ENCODE measurements around the gene DAND5. TPM values are rescaled to one million over a fixed set of nuclear protein-coding genes. Genes with fewer than 3 reads are reported as not detected.

The DAND5 gene
- total RNA-seq, 1 donor from 2014 or later: 0.16 TPM

GRCh38 chr19:12983091-12983490 lies 13.7 kb downstream of the DAND5 start:
- H3K9me3 Mint-ChIP-seq: no peaks in the 10 kb centered on the region
- H3K36me3 Mint-ChIP-seq (ENCODE audit: low read depth): no peaks in the 10 kb centered on the region
- no peak overlapping the region for H3K4me3 Mint-ChIP-seq (ENCODE audit: low read depth)
- H3K27ac Mint-ChIP-seq: no peak overlapping the region
- no peak for DNase-seq (ENCODE audit: low spot score)
- H3K27me3 Mint-ChIP-seq (ENCODE audit: low read depth): peaks cover 5% of the 10 kb centered on the region
- intact Hi-C loops (cut with micrococcal nuclease): loop anchor here (1.0 kb wide), 1 partner anchor 78 kb away; no protein-coding TSS in a partner anchor
- H3K4me1 Mint-ChIP-seq (ENCODE audit: low read depth): no peaks in the 10 kb centered on the region

GRCh38 chr19:12983542-12984142 lies 14.3 kb downstream of the DAND5 start:
- H3K4me3 Mint-ChIP-seq (ENCODE audit: low read depth): no peak overlapping the region
- H3K4me1 Mint-ChIP-seq (ENCODE audit: low read depth): no peaks in the 10 kb centered on the region
- intact Hi-C loops (cut with micrococcal nuclease): loop anchor here (1.0 kb wide), 1 partner anchor 78 kb away; no protein-coding TSS in a partner anchor
- H3K27me3 Mint-ChIP-seq (ENCODE audit: low read depth): peaks cover 5% of the 10 kb centered on the region
- H3K36me3 Mint-ChIP-seq (ENCODE audit: low read depth): no peaks in the 10 kb centered on the region
- no peak overlapping the region for H3K27ac Mint-ChIP-seq
- no peaks in the 10 kb centered on the region for H3K9me3 Mint-ChIP-seq
- peak; percentile 77 for DNase-seq (ENCODE audit: low spot score)

GRCh38 chr19:12984143-12984627 lies 14.8 kb downstream of the DAND5 start:
- Mint-ChIP-seq H3K27ac (no peak overlapping the region), H3K4me1 (ENCODE audit: low read depth) (no peaks in the 10 kb centered on the region), H3K4me3 (ENCODE audit: low read depth) (no peak overlapping the region), H3K36me3 (ENCODE audit: low read depth) (no peaks in the 10 kb centered on the region), H3K9me3 (no peaks in the 10 kb centered on the region), H3K27me3 (ENCODE audit: low read depth) (peaks cover 5% of the 10 kb centered on the region)
- no peak for DNase-seq (ENCODE audit: low spot score)
- intact Hi-C loops (cut with micrococcal nuclease): no loop called here

DNA sequence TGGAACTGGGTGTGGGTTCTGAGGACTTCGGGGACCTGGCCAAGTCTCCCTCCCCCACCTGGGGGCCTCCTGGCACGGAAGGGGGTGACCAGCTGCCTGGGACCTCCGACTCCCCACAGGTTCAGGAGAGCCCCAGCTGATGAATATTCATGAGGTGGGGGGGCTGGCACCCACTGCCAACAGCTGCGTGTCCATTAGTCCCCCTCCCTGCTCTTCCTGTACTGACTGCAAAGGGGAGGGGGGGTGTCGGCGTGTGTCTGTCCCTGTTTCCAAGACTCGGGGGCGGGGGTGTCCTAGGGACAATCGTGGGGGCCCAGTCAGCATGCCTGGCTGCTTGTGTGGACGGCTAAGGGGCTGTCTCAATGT lies 15.3 kb downstream of the DAND5 start:
- intact Hi-C loops (cut with micrococcal nuclease): no loop called here
- H3K9me3 Mint-ChIP-seq: no peaks in the 10 kb centered on the region
- no peak for DNase-seq (ENCODE audit: low spot score)

GRCh38 chr19:12985049-12985776 lies 15.8 kb downstream of the DAND5 start:
- Mint-ChIP-seq H3K9me3 (no peaks in the 10 kb centered on the region), H3K4me3 (ENCODE audit: low read depth) (no peak overlapping the region), H3K27me3 (ENCODE audit: low read depth) (peaks cover 5% of the 10 kb centered on the region), H3K36me3 (ENCODE audit: low read depth) (no peaks in the 10 kb centered on the region), H3K27ac (no peak overlapping the region), H3K4me1 (ENCODE audit: low read depth) (no peaks in the 10 kb centered on the region)
- no peak for DNase-seq (ENCODE audit: low spot score)
- intact Hi-C loops (cut with micrococcal nuclease): no loop called here

More for the DNA sequence above, 15.3 kb downstream of the DAND5 start:
- H3K27me3 Mint-ChIP-seq (ENCODE audit: low read depth): peaks cover 5% of the 10 kb centered on the region
- H3K4me3 Mint-ChIP-seq (ENCODE audit: low read depth): no peak overlapping the region
- no peaks in the 10 kb centered on the region for H3K4me1 Mint-ChIP-seq (ENCODE audit: low read depth)
- no peak overlapping the region for H3K27ac Mint-ChIP-seq
- H3K36me3 Mint-ChIP-seq (ENCODE audit: low read depth): no peaks in the 10 kb centered on the region

DNA sequence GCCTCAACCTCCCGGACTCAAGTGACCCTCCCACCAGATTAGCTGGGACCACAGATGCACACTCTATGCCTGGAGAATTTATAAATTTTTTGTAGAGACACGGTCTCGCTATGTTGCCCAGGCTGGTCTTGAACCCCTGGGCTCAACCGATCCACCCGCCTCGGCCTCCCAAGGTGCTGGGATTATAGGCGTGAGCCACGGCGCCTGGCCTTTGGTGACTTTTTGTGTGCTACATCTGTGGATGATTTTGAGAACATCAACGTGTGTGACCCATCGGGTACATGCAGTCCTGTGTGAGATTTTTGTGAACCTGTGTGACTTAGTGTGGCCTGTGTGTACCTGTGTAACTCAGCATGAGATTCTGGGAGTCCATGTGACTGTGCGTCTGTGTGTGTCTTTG lies 17.4 kb downstream of the DAND5 start:
- Mint-ChIP-seq H3K36me3 (ENCODE audit: low read depth) (no peaks in the 10 kb centered on the region), H3K4me3 (ENCODE audit: low read depth) (no peak overlapping the region), H3K4me1 (ENCODE audit: low read depth) (no peaks in the 10 kb centered on the region), H3K27ac (no peak overlapping the region), H3K9me3 (no peaks in the 10 kb centered on the region), H3K27me3 (ENCODE audit: low read depth) (peaks cover 5% of the 10 kb centered on the region)
- intact Hi-C loops (cut with micrococcal nuclease): no loop called here
- DNase-seq (ENCODE audit: low spot score): no peak

DNA sequence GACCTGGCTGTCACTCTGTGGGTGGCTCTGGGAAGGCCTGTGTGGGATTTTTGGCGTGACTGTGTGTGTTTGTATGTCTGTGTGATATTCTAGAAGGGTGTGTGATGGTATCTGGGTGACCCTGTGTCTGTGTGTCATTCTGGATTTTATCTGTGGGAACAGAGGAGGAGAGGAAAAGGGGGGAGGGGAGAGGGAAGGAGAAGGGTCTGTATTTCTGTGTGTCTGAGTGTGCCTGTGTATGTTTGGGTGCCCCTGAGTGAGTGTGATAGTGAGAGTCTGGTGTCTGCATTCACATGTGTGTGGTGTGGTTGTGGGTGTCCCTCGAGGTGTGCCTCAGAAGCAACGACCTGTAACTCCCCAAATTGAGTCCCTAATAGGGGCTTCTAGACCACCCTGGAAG lies 17.8 kb downstream of the DAND5 start:
- H3K36me3 Mint-ChIP-seq (ENCODE audit: low read depth): no peaks in the 10 kb centered on the region
- DNase-seq (ENCODE audit: low spot score): no peak
- H3K9me3 Mint-ChIP-seq: no peaks in the 10 kb centered on the region
- no peak overlapping the region for H3K27ac Mint-ChIP-seq
- peaks cover 5% of the 10 kb centered on the region for H3K27me3 Mint-ChIP-seq (ENCODE audit: low read depth)
- intact Hi-C loops (cut with micrococcal nuclease): no loop called here
- H3K4me1 Mint-ChIP-seq (ENCODE audit: low read depth): no peaks in the 10 kb centered on the region
- H3K4me3 Mint-ChIP-seq (ENCODE audit: low read depth): no peak overlapping the region

GRCh38 chr19:12987781-12988180 lies 18.4 kb downstream of the DAND5 start:
- H3K4me1 Mint-ChIP-seq (ENCODE audit: low read depth): no peaks in the 10 kb centered on the region
- intact Hi-C loops (cut with micrococcal nuclease): no loop called here
- H3K27ac Mint-ChIP-seq: no peak overlapping the region

GRCh38 chr19:12990431-12990830 lies 21.1 kb downstream of the DAND5 start:
- DNase-seq (ENCODE audit: low spot score): no peak
- intact Hi-C loops (cut with micrococcal nuclease): no loop called here
- peaks cover 21% of the 10 kb centered on the region for H3K27me3 Mint-ChIP-seq (ENCODE audit: low read depth)
- H3K27ac Mint-ChIP-seq: no peak overlapping the region
- H3K36me3 Mint-ChIP-seq (ENCODE audit: low read depth): no peaks in the 10 kb centered on the region
- H3K4me3 Mint-ChIP-seq (ENCODE audit: low read depth): no peak overlapping the region
- H3K4me1 Mint-ChIP-seq (ENCODE audit: low read depth): peaks cover 5% of the 10 kb centered on the region
- H3K9me3 Mint-ChIP-seq: no peaks in the 10 kb centered on the region

More at GRCh38 chr19:12987781-12988180, 18.4 kb downstream of the DAND5 start:
- no peak for DNase-seq (ENCODE audit: low spot score)
- H3K9me3 Mint-ChIP-seq: no peaks in the 10 kb centered on the region
- H3K27me3 Mint-ChIP-seq (ENCODE audit: low read depth): peaks cover 5% of the 10 kb centered on the region
- no peaks in the 10 kb centered on the region for H3K36me3 Mint-ChIP-seq (ENCODE audit: low read depth)
- no peak overlapping the region for H3K4me3 Mint-ChIP-seq (ENCODE audit: low read depth)

DNA sequence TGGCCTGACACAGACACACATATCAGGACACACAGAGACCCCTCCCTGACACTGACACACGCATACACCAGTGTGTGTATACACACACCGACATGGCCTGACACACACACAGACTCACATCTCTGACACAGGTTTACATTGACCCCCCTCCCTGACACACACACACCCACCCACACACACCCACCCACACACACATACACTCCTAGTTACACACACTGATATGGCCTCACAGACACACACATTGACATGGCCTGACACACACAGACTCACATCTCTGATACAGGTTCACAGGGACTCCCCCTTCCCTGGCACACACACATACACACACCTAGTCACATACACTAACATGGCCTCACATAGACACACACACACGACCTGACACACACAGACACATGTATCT lies 21.5 kb downstream of the DAND5 start:
- no peaks in the 10 kb centered on the region for H3K36me3 Mint-ChIP-seq (ENCODE audit: low read depth)
- H3K27me3 Mint-ChIP-seq (ENCODE audit: low read depth): peaks cover 20% of the 10 kb centered on the region
- no peaks in the 10 kb centered on the region for H3K9me3 Mint-ChIP-seq
- intact Hi-C loops (cut with micrococcal nuclease): no loop called here
- DNase-seq (ENCODE audit: low spot score): no peak
- H3K27ac Mint-ChIP-seq: no peak overlapping the region
- peaks cover 5% of the 10 kb centered on the region for H3K4me1 Mint-ChIP-seq (ENCODE audit: low read depth)
- H3K4me3 Mint-ChIP-seq (ENCODE audit: low read depth): no peak overlapping the region

DNA sequence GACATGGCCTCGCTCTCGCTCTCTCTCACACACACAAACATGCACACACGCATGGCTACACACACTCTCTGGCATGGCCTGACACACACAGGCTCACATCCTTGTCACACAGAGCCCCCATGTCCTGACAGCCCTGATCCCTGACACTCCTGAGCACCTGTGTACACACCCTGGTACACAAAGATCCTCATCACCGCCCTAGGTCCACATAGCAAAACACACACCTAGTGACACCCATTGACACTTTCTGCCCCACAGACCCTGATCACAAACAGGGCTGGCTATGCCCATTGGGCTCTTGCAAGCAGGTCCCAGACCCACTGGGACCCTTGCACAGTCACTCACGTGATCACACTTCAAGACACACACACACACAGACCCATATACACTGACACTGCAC lies 21.9 kb downstream of the DAND5 start:
- no peak overlapping the region for H3K4me3 Mint-ChIP-seq (ENCODE audit: low read depth)
- intact Hi-C loops (cut with micrococcal nuclease): no loop called here

DNA sequence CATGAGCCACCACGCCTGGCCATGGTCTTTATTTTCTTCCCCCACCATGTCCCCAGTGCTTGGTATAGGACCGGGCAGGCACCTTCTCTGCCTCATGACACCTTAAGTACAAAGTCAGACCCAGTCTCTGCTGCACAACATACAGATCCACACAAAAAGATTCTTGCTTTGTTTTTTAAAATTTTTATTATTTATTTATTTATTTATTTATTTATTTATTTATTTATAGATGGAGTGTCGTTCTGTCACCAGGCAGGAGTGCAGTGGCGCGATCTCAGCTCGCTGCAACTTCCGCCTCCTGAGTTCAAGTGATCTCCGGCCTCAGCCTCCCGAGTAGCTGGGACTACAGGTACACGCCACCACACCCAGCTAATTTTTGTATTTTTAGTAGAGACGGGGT lies 23.4 kb downstream of the DAND5 start:
- Mint-ChIP-seq H3K4me1 (ENCODE audit: low read depth) (peaks cover 5% of the 10 kb centered on the region), H3K4me3 (ENCODE audit: low read depth) (no peak overlapping the region), H3K27ac (no peak overlapping the region), H3K27me3 (ENCODE audit: low read depth) (peaks cover 29% of the 10 kb centered on the region), H3K9me3 (no peaks in the 10 kb centered on the region), H3K36me3 (ENCODE audit: low read depth) (no peaks in the 10 kb centered on the region)
- intact Hi-C loops (cut with micrococcal nuclease): no loop called here
- DNase-seq (ENCODE audit: low spot score): no peak

More for the DNA sequence above, 21.9 kb downstream of the DAND5 start:
- Mint-ChIP-seq H3K27ac (no peak overlapping the region), H3K27me3 (ENCODE audit: low read depth) (peaks cover 23% of the 10 kb centered on the region), H3K9me3 (no peaks in the 10 kb centered on the region), H3K4me1 (ENCODE audit: low read depth) (peaks cover 5% of the 10 kb centered on the region), H3K36me3 (ENCODE audit: low read depth) (no peaks in the 10 kb centered on the region)
- DNase-seq (ENCODE audit: low spot score): no peak

DNA sequence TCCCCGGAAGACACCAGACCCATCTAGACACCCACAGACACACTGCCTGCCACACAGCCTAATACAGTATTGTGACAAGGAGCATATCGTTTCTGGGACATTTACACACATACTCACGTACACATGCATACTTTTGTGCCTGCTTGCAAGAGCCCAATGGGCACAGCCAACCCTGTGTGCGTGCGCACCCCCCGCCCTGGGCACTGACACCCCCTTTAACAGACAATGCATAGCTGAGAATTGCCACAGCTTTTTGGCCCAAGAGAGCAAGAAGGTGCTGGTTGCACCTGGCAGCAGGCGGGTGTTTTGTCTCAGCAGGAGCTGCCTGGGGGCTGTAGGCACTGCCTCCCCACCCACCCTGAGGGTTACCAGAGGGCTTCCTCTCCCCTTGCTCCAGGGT lies 24.2 kb downstream of the DAND5 start:
- no peak overlapping the region for H3K4me3 Mint-ChIP-seq (ENCODE audit: low read depth)
- no peaks in the 10 kb centered on the region for H3K9me3 Mint-ChIP-seq
- peaks cover 5% of the 10 kb centered on the region for H3K4me1 Mint-ChIP-seq (ENCODE audit: low read depth)
- no peak for DNase-seq (ENCODE audit: low spot score)
- H3K27ac Mint-ChIP-seq: no peak overlapping the region
- intact Hi-C loops (cut with micrococcal nuclease): no loop called here
- H3K36me3 Mint-ChIP-seq (ENCODE audit: low read depth): no peaks in the 10 kb centered on the region
- peaks cover 34% of the 10 kb centered on the region for H3K27me3 Mint-ChIP-seq (ENCODE audit: low read depth)

Data from activated T-helper 2 cell treated with anti-CD3 and anti-CD28 coated beads, Interferon-gamma antibody, Interleukin-2, Interleukin-4, amounts not matched to agents 10 μg/mL and 5 μg/mL and 100 μg/mL, durations not matched to agents 14 hours and 24 hours and 36 hours (primary cell).